22Rv1 (cell line): ENCODE data around the gene CAND1.

Source experiments
- H3K27ac ChIP-seq: fragments of 450-650 bp; 2 replicates; pipeline ENCODE4 v1.5.1; 2017
- ZFX ChIP-seq: fragments of 450-650 bp; IDR thresholded peaks from 2 replicates; pipeline ENCODE4 v1.6.1; 2017; ENCODE audit warnings: antibody characterized with exemption, borderline replicate concordance
- TF ChIP-seq, protein P1 (sequence below): fragments of 450-650 bp; IDR thresholded peaks from 2 replicates; pipeline ENCODE4 v1.5.1; 2017; ENCODE audit warnings: mild to moderate bottlenecking

CAND1 gene

DNA sequence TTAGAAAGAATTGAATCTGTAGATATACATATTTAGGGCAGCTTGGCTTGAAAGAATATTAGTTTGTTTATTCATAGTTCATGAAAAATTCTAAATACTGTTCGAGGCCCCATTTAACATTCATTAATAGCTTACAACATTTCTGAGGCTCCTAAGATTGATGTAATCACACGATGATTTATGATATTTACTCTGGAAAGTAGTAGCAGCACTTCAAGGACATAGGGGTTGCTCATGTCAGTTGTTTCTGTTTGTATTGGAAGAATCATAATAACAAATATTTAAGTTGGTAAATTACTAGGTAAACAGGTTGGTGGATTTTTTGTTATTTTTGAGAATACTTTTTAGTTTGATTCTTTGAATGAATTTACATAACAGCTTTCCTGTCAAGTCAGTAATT lies 30.4 kb downstream of the CAND1 start:
- peak overlapping the region; percentile 22; the same call in 1 of the 2 replicates for H3K27ac ChIP-seq
- TF ChIP-seq, protein P1, sequence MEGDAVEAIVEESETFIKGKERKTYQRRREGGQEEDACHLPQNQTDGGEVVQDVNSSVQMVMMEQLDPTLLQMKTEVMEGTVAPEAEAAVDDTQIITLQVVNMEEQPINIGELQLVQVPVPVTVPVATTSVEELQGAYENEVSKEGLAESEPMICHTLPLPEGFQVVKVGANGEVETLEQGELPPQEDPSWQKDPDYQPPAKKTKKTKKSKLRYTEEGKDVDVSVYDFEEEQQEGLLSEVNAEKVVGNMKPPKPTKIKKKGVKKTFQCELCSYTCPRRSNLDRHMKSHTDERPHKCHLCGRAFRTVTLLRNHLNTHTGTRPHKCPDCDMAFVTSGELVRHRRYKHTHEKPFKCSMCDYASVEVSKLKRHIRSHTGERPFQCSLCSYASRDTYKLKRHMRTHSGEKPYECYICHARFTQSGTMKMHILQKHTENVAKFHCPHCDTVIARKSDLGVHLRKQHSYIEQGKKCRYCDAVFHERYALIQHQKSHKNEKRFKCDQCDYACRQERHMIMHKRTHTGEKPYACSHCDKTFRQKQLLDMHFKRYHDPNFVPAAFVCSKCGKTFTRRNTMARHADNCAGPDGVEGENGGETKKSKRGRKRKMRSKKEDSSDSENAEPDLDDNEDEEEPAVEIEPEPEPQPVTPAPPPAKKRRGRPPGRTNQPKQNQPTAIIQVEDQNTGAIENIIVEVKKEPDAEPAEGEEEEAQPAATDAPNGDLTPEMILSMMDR: no peak
- TF ChIP-seq ZFX: no peak

DNA sequence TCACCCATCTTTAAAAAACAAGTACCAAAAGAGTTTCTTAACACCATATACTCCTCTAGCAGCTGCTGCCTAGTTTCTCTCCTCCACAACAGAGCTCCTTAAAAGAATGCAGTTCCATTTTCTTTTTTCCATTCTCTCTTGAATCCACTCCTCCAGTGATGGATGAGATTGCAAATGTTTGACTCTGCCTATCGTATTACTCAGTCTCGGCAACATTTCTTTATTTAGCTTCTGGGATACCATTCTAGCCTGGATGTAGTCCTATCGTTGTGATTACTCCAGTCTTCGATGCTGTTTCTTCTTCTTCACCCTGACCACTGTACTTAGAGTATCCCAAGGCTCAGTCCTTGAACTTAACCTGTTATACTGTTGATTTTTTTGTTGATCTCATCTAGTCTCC lies 30.8 kb downstream of the CAND1 start:
- no peak for TF ChIP-seq ZFX
- TF ChIP-seq, protein P1: no peak
- H3K27ac ChIP-seq: peak overlapping the region; percentile 22; the same call in 1 of the 2 replicates

DNA sequence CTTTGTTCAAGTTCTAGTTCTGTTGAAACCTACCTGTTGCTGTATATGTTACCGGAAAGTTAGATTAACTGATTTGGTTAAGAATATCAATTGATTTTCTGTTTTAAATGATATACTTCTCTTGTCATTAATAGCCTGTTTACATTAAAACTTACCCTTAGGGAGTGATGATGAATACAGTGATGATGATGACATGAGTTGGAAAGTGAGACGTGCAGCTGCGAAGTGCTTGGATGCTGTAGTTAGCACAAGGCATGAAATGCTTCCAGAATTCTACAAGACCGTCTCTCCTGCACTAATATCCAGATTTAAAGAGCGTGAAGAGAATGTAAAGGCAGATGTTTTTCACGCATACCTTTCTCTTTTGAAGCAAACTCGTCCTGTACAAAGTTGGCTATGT lies 33.0 kb downstream of the CAND1 start:
- no peak overlapping the region for H3K27ac ChIP-seq
- TF ChIP-seq ZFX: no peak
- TF ChIP-seq, protein P1: no peak

DNA sequence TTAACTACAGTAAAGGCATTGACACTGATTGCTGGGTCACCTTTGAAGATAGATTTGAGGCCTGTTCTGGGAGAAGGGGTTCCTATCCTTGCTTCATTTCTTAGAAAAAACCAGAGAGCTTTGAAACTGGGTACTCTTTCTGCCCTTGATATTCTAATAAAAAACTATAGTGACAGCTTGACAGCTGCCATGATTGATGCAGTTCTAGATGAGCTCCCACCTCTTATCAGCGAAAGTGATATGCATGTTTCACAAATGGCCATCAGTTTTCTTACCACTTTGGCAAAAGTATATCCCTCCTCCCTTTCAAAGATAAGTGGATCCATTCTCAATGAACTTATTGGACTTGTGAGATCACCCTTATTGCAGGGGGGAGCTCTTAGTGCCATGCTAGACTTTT lies 36.4 kb downstream of the CAND1 start:
- TF ChIP-seq ZFX: no peak
- TF ChIP-seq, protein P1: no peak
- H3K27ac ChIP-seq: no peak overlapping the region

DNA sequence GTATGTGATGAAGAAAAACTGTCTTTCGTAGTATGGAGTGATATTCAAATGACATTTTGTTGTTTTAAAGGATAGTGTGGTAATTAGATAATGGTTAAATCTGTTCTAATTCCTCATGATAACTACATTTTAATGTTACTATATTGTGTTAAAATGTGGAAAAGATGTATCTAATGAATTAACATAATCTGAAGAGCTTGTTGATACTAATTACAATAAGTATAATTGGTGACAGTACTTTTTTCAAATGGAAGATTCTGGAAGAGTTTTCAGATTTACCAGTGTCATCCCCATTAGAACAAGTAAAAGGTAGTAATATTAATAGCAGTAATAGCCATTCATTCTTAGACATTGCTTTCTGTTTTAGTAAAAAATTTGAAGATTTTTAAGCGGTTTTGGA lies 37.6 kb downstream of the CAND1 start:
- H3K27ac ChIP-seq: no peak overlapping the region
- no peak for TF ChIP-seq ZFX
- TF ChIP-seq, protein P1: no peak

DNA sequence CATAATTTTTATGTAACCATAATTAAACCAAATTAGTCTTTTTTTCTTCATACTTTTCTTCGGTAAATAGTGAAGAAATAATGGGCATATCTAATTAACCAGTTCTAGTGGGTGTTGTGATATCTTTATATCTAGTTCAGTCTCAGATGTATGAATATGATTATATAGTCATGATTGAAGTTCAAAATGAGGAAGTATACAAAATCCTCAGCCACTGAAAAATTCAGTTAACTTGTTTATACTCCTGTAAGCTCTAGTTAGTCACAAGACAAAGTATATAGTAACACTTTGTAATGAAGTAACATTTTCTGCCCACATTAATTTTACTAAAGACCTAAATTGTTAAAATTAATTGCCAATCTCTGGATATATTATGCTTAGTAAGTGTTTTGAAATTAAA lies 46.5 kb downstream of the CAND1 start:
- no peak overlapping the region for H3K27ac ChIP-seq
- TF ChIP-seq, protein P1: no peak
- TF ChIP-seq ZFX: no peak

DNA sequence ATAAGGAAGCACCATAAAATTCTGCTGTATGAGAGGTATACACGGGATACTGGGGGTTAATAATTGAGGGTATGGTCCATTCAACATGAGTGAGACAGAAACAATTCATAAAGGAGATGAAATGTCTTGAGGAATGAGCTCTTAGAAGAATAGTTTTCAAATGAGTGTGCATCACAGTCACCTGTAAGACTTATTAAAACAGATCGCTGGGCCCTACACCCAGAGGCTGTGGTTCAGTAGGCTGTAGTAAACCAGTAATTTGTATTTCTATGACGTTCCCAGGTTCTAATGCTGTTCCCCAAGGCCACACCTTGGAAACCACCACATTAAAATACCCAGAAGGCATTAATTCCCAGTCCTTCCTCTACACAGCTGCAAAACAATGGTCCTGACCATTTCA lies 49.6 kb downstream of the CAND1 start:
- TF ChIP-seq, protein P1: no peak
- TF ChIP-seq ZFX: no peak
- no peak overlapping the region for H3K27ac ChIP-seq
